IPS-15b (cell line): Measurements from ENCODE around the gene HADHB.

Source experiments
- H3K27me3 ChIP-seq: one replicate; pipeline ENCODE4 v1.6.1; 2013; ENCODE audit warnings: low read length; ENCODE audit not compliant: control insufficient read depth, insufficient read depth
- H3K36me3 ChIP-seq: one replicate; pipeline ENCODE4 v1.6.1; 2013; ENCODE audit warnings: low read length; ENCODE audit not compliant: control insufficient read depth, insufficient read depth
- H3K4me1 ChIP-seq: one replicate; pipeline ENCODE4 v1.6.1; 2013; ENCODE audit warnings: mild to moderate bottlenecking, low read length; ENCODE audit not compliant: control insufficient read depth, insufficient read depth
- H3K4me3 ChIP-seq: one replicate; pipeline ENCODE4 v1.5.1; 2013; ENCODE audit warnings: low read depth, low read length
- H3K9ac ChIP-seq: one replicate; pipeline ENCODE4 v1.6.1; 2013; ENCODE audit warnings: low read depth, mild to moderate bottlenecking, low read length
- H3K9me3 ChIP-seq: one replicate; pipeline ENCODE4 v1.6.1; 2013; ENCODE audit warnings: mild to moderate bottlenecking, low read length; ENCODE audit not compliant: control insufficient read depth, insufficient read depth

HADHB gene

DNA sequence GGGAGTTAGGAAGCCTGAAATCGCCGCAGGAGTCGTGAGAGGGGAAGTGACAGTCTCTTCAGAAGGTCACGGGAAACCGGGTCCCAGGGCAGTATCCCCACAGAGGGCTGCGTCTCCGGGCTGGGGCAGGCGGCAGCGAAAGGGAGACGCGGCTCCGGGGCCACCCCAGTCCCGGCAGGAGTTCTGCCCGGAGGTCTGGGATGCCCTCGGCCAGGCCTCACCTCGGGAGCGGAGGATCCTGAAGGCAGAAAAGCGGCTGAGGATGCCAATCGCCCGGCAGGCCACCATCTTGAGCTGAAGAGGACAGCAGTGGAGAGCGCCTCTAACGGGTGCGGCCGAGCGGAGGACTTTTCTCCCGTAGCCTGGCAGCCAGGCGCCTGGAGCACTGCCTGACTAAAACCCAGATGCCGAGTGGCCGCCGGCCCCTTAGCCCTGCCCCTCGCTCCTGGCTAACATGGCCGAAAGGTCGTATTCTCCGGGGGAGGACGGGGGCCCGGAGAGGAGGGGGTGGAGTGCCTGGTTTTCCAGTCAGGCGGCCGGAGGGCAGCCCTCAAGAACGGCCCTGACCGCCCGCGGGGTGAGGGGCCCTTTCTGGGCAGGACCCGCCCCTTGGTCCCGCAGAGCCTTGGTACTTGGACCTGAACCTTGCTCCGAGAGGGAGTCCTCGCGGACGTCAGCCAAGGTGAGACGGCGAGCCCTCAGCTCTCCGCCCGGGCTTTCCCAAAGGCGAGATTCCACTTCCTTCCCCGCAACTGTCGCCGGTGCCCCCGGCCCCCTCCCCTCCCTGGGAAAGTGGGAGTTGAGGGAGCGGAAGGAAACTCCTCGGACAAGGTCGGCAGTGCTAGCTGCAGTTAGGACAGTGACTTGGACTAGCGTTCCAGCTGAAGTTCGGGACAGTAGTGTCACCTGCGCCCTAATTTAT is at the start of gene HADHB, which contains the start of gene HADHA:
Gene HADHB (plus strand): TSS at position 631 of the 922 bp plus-strand sequence. CDS start 9,316 bp downstream, outside the sequence.
Gene HADHA (minus strand): TSS at position 324 of the 922 bp plus-strand sequence. CDS start 36 bp downstream, at position 288.
- no peaks in the 10 kb centered on the region for H3K27me3 ChIP-seq
- H3K4me3 ChIP-seq, result peak within 1 kb of the TSS; percentile 97
- H3K4me1 ChIP-seq, result no peaks in the 10 kb centered on the region
- H3K9ac ChIP-seq, result peak within 1 kb of the TSS; percentile 80
- no peaks in the 10 kb centered on the region for H3K9me3 ChIP-seq
- H3K36me3 ChIP-seq, result no peaks in the 10 kb centered on the region

GRCh38 chr2:26195040-26195984 is 49.4 kb upstream of the HADHB start:
- no peaks in the 10 kb centered on the region for H3K27me3 ChIP-seq
- peaks cover 45% of the 10 kb centered on the region for H3K36me3 ChIP-seq
- H3K9ac ChIP-seq, result no peak overlapping the region
- H3K9me3 ChIP-seq, result no peaks in the 10 kb centered on the region
- H3K4me1 ChIP-seq, result no peaks in the 10 kb centered on the region
- no peak overlapping the region for H3K4me3 ChIP-seq

GRCh38 chr2:26196683-26197418 is 47.9 kb upstream of the HADHB start:
- Histone ChIP-seq H3K36me3 (peaks cover 31% of the 10 kb centered on the region), H3K9me3 (no peaks in the 10 kb centered on the region), H3K9ac (no peak overlapping the region), H3K4me3 (no peak overlapping the region), H3K4me1 (no peaks in the 10 kb centered on the region), H3K27me3 (no peaks in the 10 kb centered on the region)

- H3K27me3 ChIP-seq, result no peaks in the 10 kb centered on the region
- no peaks in the 10 kb centered on the region for H3K9me3 ChIP-seq
- peaks cover 25% of the 10 kb centered on the region for H3K36me3 ChIP-seq
These were observed 47.2 kb upstream of the HADHB start for GRCh38 chr2:26197516-26197915.

GRCh38 chr2:26202981-26203490 is 41.7 kb upstream of the HADHB start:
- Histone ChIP-seq H3K36me3 (no peaks in the 10 kb centered on the region), H3K9ac (no peak overlapping the region), H3K9me3 (no peaks in the 10 kb centered on the region), H3K4me3 (no peak overlapping the region), H3K4me1 (no peaks in the 10 kb centered on the region), H3K27me3 (no peaks in the 10 kb centered on the region)

More at GRCh38 chr2:26197516-26197915, 47.2 kb upstream of the HADHB start:
- Histone ChIP-seq H3K9ac (no peak overlapping the region), H3K4me1 (no peaks in the 10 kb centered on the region), H3K4me3 (no peak overlapping the region)

DNA sequence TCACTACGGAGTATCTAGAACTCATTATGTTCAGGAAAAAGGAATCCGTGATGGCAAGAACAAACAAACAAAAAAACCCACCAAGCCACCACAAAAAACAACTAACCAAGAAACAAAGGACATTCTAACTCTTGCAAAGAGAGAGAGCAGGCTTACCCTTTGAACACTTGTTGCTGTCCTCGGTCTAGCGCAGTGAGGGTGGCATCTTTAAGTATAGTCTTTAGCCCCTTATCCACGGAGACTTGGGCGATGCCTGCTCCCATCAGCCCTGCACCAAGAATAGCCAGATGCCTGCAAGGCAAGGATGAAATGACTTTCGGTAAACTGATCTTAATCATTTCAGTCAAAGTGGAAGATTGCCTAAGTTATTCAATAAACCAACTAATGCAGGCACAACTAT is 40.8 kb upstream of the HADHB start:
- no peaks in the 10 kb centered on the region for H3K9me3 ChIP-seq
- no peak overlapping the region for H3K9ac ChIP-seq
- no peaks in the 10 kb centered on the region for H3K4me1 ChIP-seq
- H3K4me3 ChIP-seq, result no peak overlapping the region
- H3K36me3 ChIP-seq, result no peaks in the 10 kb centered on the region
- no peaks in the 10 kb centered on the region for H3K27me3 ChIP-seq

DNA sequence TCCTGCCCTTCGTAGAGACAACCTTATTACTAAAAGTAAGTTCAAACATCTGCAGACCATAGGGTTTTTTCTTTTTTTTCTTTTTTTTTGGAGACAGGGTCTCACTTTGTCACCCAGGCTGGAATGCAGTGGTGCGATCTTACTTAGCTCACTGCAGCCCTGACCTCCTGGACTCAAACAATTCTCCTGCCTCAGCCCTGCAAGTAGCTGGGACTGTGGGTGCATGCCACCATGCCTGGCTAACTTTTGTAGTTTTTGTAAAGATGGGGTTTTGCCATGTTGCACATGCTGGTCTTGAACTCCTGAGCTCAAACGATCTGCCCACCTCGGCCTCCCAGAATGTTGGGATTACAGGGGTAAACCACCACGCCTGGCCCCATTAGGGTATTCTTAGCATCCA is 32.7 kb upstream of the HADHB start:
- peaks cover 3% of the 10 kb centered on the region for H3K36me3 ChIP-seq
- no peak overlapping the region for H3K9ac ChIP-seq
- no peaks in the 10 kb centered on the region for H3K9me3 ChIP-seq
- H3K4me1 ChIP-seq, result no peaks in the 10 kb centered on the region
- H3K4me3 ChIP-seq, result no peak overlapping the region
- no peaks in the 10 kb centered on the region for H3K27me3 ChIP-seq

- Histone ChIP-seq H3K4me1 (no peaks in the 10 kb centered on the region), H3K4me3 (no peak overlapping the region), H3K9ac (no peak overlapping the region), H3K36me3 (peaks cover 3% of the 10 kb centered on the region), H3K9me3 (no peaks in the 10 kb centered on the region), H3K27me3 (no peaks in the 10 kb centered on the region)
These were observed 30.0 kb upstream of the HADHB start for GRCh38 chr2:26214759-26215158.

DNA sequence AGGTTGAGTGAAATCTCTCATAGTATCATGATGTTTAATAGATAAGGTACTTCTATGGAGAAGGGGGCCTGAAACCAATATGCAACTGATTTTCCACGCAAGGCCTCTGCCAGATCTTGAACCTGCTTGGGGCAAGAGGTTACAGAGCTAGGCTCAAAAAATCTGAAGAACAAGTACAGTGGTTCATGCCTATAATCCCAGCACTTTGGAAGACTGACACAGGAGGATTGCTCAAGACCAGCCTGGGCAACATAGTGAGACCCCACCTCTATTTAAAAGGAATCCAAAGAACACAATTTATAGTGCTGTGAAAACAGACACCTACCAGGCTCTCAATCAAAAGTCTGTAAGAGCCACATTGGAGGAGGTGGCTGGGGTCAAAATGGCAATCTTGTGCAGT is 28.9 kb upstream of the HADHB start:
- no peaks in the 10 kb centered on the region for H3K4me1 ChIP-seq
- H3K36me3 ChIP-seq, result peaks cover 3% of the 10 kb centered on the region
- H3K4me3 ChIP-seq, result no peak overlapping the region
- H3K9ac ChIP-seq, result no peak overlapping the region
- H3K9me3 ChIP-seq, result no peaks in the 10 kb centered on the region
- H3K27me3 ChIP-seq, result no peaks in the 10 kb centered on the region

GRCh38 chr2:26216587-26216986 is 28.2 kb upstream of the HADHB start:
- H3K9me3 ChIP-seq, result no peaks in the 10 kb centered on the region
- peaks cover 3% of the 10 kb centered on the region for H3K36me3 ChIP-seq
- H3K9ac ChIP-seq, result no peak overlapping the region
- H3K4me3 ChIP-seq, result no peak overlapping the region
- no peaks in the 10 kb centered on the region for H3K27me3 ChIP-seq
- no peaks in the 10 kb centered on the region for H3K4me1 ChIP-seq

GRCh38 chr2:26217720-26218119 is 27.0 kb upstream of the HADHB start:
- H3K27me3 ChIP-seq, result no peaks in the 10 kb centered on the region
- no peak overlapping the region for H3K4me3 ChIP-seq
- peaks cover 11% of the 10 kb centered on the region for H3K36me3 ChIP-seq
- no peaks in the 10 kb centered on the region for H3K9me3 ChIP-seq
- H3K9ac ChIP-seq, result no peak overlapping the region
- no peaks in the 10 kb centered on the region for H3K4me1 ChIP-seq
